ENCODE results near the gene ADCY10.

The ADCY10 gene, protein sequence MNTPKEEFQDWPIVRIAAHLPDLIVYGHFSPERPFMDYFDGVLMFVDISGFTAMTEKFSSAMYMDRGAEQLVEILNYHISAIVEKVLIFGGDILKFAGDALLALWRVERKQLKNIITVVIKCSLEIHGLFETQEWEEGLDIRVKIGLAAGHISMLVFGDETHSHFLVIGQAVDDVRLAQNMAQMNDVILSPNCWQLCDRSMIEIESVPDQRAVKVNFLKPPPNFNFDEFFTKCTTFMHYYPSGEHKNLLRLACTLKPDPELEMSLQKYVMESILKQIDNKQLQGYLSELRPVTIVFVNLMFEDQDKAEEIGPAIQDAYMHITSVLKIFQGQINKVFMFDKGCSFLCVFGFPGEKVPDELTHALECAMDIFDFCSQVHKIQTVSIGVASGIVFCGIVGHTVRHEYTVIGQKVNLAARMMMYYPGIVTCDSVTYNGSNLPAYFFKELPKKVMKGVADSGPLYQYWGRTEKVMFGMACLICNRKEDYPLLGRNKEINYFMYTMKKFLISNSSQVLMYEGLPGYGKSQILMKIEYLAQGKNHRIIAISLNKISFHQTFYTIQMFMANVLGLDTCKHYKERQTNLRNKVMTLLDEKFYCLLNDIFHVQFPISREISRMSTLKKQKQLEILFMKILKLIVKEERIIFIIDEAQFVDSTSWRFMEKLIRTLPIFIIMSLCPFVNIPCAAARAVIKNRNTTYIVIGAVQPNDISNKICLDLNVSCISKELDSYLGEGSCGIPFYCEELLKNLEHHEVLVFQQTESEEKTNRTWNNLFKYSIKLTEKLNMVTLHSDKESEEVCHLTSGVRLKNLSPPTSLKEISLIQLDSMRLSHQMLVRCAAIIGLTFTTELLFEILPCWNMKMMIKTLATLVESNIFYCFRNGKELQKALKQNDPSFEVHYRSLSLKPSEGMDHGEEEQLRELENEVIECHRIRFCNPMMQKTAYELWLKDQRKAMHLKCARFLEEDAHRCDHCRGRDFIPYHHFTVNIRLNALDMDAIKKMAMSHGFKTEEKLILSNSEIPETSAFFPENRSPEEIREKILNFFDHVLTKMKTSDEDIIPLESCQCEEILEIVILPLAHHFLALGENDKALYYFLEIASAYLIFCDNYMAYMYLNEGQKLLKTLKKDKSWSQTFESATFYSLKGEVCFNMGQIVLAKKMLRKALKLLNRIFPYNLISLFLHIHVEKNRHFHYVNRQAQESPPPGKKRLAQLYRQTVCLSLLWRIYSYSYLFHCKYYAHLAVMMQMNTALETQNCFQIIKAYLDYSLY (N-terminal part only)

DNA sequence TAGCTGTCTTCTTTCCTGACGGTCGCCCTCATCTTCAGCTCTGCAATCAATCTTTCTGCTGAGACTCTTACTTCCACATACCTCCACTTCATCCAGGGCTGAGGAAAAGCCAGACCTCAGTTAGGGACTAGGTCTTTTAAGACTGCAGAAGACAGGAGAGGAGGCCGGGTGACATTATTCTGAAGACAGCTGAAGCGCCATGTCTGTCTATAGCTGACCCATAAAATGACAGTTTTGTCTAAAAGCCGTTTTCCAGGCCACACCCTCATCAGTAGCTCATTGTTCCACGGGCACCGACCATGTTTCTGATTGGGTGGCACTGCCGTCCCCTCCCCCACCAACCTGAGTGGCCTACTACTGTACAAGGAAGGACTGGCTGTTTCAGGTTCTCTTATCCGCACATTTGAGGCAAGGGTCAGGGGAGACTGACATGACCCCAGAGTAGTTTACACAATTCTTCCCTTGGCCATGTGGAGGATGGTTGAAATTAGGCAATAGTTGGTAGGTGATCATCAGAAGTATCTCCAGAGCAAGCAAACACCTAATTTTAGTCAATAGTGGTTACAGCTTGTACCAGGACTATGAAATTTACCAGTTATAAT lies at the start of gene ADCY10:
Gene ADCY10 (minus strand): TSS at position 240 of the 602 bp plus-strand sequence. CDS start 8,994 bp downstream, outside the sequence.
- Mint-ChIP-seq H3K36me3 (peaks cover 6% of the 10 kb centered on the region), H3K9me3 (ENCODE audit: low read depth) (no peaks in the 10 kb centered on the region), H3K27ac (no peak within 1 kb of the TSS), H3K4me3 (no peak within 1 kb of the TSS), H3K4me1 (ENCODE audit: low read depth) (no peaks in the 10 kb centered on the region), H3K27me3 (no peaks in the 10 kb centered on the region)

DNA sequence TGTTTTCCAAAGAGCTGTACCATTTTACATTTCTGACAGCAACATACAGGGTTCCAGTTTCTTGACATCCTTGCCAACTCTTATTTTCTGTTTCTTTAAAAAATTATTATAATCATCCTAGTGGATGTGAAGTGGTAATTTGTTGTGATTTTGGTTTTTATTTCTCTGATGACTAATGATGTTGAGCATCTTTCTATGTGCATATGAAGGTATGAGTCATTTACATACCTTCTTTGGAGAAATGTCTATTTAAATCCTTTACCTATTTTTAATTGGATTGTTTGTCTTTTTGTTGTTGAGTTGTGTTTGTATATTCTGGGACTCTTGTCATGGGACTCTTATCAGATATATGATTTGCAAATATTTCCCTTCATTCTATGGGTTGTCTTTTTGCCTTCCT lies 43.8 kb upstream of the ADCY10 start:
- Mint-ChIP-seq H3K4me1 (ENCODE audit: low read depth) (peaks cover 33% of the 10 kb centered on the region), H3K36me3 (peaks cover 25% of the 10 kb centered on the region), H3K27ac (no peak overlapping the region), H3K9me3 (ENCODE audit: low read depth) (no peaks in the 10 kb centered on the region), H3K4me3 (no peak overlapping the region), H3K27me3 (no peaks in the 10 kb centered on the region)

DNA sequence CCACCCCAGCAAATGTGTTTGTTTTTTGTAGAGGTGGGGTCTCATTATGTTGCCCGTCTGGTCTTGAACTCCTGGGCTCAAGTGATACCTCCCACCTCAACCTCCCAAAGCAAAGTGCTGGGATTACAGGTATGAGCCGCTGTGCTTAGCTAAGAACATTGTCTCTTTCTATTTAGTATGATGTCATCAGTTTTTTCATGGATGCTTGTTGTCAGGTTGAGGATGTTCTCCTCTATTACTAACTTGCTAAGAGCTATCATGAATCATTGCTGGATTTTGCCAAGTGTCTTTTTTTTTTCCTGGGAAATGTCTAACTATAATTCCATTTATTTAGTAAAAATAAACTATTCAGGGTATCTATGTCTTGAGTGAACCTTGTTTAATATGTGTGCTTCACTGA lies 42.0 kb upstream of the ADCY10 start:
- Mint-ChIP-seq H3K9me3 (ENCODE audit: low read depth) (no peaks in the 10 kb centered on the region), H3K36me3 (peaks cover 25% of the 10 kb centered on the region), H3K27ac (no peak overlapping the region), H3K4me3 (no peak overlapping the region), H3K4me1 (ENCODE audit: low read depth) (peaks cover 30% of the 10 kb centered on the region), H3K27me3 (no peaks in the 10 kb centered on the region)

DNA sequence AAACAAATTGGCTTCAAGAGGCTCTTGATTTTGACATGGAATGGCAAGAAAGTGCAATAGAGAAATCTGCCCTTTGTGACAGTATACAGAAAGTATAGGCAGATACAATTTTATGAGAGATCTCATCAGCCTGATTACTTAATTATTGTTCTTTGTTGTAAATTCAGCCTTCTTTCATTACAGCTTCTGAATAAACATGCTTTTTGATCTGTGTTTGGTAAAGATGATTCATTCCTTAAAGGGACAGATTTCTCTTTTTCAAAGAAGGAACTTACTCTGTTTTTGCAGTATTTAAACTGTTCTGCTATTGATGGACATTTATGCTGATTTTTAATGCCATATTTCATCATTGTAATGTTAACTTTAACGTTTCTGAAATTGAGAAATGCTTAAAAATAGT lies 36.6 kb upstream of the ADCY10 start:
- H3K27ac Mint-ChIP-seq, result no peak overlapping the region

GRCh38 chr1:167949785-167950184 lies 35.9 kb upstream of the ADCY10 start:
- Mint-ChIP-seq H3K27me3 (no peaks in the 10 kb centered on the region), H3K4me3 (no peak overlapping the region), H3K27ac (no peak overlapping the region), H3K9me3 (ENCODE audit: low read depth) (no peaks in the 10 kb centered on the region), H3K36me3 (peaks cover 8% of the 10 kb centered on the region), H3K4me1 (ENCODE audit: low read depth) (peaks cover 39% of the 10 kb centered on the region)

More for the DNA sequence above, 36.6 kb upstream of the ADCY10 start:
- Mint-ChIP-seq H3K27me3 (no peaks in the 10 kb centered on the region), H3K4me3 (no peak overlapping the region), H3K9me3 (ENCODE audit: low read depth) (no peaks in the 10 kb centered on the region), H3K4me1 (ENCODE audit: low read depth) (peaks cover 45% of the 10 kb centered on the region), H3K36me3 (peaks cover 14% of the 10 kb centered on the region)

DNA sequence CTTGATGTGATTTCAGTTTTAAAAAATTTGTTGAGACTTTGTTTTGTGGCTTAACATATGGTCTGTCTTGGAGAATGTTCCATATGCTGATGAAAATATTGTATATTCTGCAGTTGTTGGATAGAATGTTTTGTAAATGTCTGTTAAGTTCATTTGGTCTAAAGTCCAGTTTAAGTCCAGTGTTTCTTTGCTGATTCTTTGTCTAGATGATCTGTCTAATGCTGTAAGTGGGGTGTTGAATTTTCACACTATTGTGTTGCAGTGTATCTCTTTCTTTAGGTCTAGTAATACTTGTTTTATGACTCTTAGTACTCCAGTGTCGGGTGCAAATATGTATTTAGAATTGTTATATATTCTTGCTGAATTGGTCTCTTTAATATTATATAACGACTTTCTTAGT lies 33.8 kb upstream of the ADCY10 start:
- no peak overlapping the region for H3K27ac Mint-ChIP-seq
- no peak overlapping the region for H3K4me3 Mint-ChIP-seq
- H3K9me3 Mint-ChIP-seq (ENCODE audit: low read depth), result no peaks in the 10 kb centered on the region
- H3K36me3 Mint-ChIP-seq, result peaks cover 6% of the 10 kb centered on the region
- no peaks in the 10 kb centered on the region for H3K27me3 Mint-ChIP-seq
- H3K4me1 Mint-ChIP-seq (ENCODE audit: low read depth), result peaks cover 46% of the 10 kb centered on the region

DNA sequence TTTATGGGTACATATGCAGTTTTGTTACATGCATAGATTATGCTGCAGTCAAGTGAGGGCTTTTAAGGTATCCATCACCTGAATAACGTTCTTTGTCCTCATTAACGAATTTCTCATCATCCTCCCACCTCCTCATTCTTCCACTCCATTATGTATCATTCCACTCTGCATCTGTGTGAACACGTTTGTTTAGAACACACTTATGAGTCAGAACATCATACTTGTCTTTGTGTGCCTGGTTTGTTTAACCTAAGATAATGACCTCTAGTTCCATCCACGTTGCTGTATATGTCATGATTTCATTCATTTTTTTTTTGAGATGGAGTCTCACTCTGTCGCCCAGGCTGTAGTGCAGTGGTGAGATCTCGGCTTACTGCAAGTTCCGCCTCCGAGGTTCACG lies 29.6 kb upstream of the ADCY10 start:
- Mint-ChIP-seq H3K27me3 (no peaks in the 10 kb centered on the region), H3K4me1 (ENCODE audit: low read depth) (peaks cover 38% of the 10 kb centered on the region), H3K36me3 (peaks cover 2% of the 10 kb centered on the region), H3K9me3 (ENCODE audit: low read depth) (no peaks in the 10 kb centered on the region), H3K4me3 (no peak overlapping the region), H3K27ac (no peak overlapping the region)

GRCh38 chr1:167940264-167940663 lies 26.3 kb upstream of the ADCY10 start:
- Mint-ChIP-seq H3K4me3 (no peak overlapping the region), H3K9me3 (ENCODE audit: low read depth) (no peaks in the 10 kb centered on the region), H3K27ac (no peak overlapping the region), H3K27me3 (no peaks in the 10 kb centered on the region), H3K36me3 (peaks cover 2% of the 10 kb centered on the region), H3K4me1 (ENCODE audit: low read depth) (peaks cover 24% of the 10 kb centered on the region)

DNA sequence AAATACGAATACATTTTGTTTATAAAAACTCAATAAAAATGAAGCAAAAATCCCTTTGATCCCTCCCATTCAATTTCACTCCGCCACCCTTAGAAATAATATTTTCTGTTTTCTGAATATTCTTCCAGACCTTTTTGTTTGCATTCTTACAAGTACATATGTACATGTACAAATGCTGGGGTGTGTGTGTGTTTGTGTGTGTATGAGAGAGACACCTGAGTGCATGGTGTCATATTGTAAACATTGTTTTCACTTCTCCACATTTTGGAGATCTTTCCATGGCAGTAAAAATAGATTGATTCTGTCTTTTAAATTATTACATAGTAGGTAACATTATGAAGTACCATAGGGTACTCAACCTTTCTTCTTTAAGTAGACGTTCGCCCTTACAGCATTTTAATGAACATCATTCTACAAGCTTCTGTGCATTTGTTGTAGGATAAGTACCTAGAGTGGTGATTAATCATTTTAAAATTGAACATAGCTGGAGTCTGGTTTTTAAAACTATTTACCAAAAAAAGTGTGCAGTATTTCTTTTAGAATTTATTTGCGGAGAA lies 24.2 kb upstream of the ADCY10 start:
- peaks cover 38% of the 10 kb centered on the region for H3K4me1 Mint-ChIP-seq (ENCODE audit: low read depth)

DNA sequence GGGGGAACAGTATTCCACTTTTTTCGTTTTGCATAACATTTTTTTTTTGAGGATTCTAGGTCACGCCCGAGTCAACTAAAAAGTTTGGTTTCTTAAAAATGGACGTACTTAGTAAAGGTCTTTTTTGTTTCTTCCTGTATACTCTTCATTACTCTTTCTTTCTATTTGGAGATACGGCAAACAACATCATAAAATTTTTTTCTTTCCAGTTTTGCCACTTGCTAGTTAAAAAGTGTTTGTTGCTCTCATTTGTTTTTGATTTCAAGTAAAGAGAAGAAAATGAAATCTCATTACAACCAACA lies 23.7 kb upstream of the ADCY10 start:
- no peaks in the 10 kb centered on the region for H3K27me3 Mint-ChIP-seq
- H3K27ac Mint-ChIP-seq, result peak overlapping the region; percentile 97
- H3K9me3 Mint-ChIP-seq (ENCODE audit: low read depth), result no peaks in the 10 kb centered on the region
- H3K4me1 Mint-ChIP-seq (ENCODE audit: low read depth), result peaks cover 40% of the 10 kb centered on the region
- H3K4me3 Mint-ChIP-seq, result peak overlapping the region; percentile 99
- no peaks in the 10 kb centered on the region for H3K36me3 Mint-ChIP-seq

More for the DNA sequence above, 24.2 kb upstream of the ADCY10 start:
- Mint-ChIP-seq H3K27me3 (no peaks in the 10 kb centered on the region), H3K36me3 (no peaks in the 10 kb centered on the region), H3K27ac (peak overlapping the region; percentile 97), H3K4me3 (peak overlapping the region; percentile 99), H3K9me3 (ENCODE audit: low read depth) (no peaks in the 10 kb centered on the region)

DNA sequence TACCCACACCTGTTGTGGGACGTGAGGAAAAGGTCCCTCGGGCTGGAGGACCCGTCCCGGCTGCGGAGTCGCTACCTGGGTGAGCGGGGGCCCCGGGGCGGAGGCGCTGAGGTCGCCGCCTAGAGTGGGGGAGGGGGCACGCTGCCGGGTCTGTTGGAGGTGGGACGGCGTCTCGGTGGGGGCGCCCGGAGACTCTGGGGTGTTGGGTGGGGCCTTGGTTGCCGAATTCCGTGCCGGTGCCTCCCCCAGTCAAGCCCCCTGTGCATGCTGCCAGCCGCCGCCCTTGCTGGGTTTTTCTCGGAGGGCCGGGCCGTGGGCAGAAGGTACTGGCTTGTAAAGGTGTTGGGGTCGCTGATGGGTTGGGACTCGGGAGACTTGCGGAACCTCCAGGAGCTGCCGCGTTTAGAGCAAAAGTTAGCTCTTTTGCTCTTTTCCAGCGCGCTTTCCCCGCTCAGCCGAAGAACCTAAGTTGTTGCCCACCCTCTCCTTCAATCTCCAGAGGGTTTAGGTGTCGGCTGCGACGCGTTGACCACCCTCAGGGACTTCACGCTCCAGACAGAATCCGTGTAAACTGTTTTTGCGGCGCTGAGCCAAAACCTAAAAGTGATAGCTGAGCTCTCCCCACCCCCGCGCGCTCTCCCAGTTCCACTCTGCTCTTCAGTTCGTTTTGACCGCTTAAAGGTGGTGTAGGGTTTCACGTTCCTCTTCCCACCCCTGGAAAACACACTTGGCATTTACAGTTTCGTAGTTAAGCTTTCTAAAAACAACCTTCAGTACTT lies 23.2 kb upstream of the ADCY10 start, which contains the start of gene MPC2:
Gene MPC2 (minus strand): TSS at position 143 of the 779 bp plus-strand sequence. CDS start 1,231 bp downstream, outside the sequence.
- Mint-ChIP-seq H3K36me3 (no peaks in the 10 kb centered on the region), H3K27ac (peak within 1 kb of the TSS; percentile 99), H3K4me3 (peak within 1 kb of the TSS; percentile 99)

DNA sequence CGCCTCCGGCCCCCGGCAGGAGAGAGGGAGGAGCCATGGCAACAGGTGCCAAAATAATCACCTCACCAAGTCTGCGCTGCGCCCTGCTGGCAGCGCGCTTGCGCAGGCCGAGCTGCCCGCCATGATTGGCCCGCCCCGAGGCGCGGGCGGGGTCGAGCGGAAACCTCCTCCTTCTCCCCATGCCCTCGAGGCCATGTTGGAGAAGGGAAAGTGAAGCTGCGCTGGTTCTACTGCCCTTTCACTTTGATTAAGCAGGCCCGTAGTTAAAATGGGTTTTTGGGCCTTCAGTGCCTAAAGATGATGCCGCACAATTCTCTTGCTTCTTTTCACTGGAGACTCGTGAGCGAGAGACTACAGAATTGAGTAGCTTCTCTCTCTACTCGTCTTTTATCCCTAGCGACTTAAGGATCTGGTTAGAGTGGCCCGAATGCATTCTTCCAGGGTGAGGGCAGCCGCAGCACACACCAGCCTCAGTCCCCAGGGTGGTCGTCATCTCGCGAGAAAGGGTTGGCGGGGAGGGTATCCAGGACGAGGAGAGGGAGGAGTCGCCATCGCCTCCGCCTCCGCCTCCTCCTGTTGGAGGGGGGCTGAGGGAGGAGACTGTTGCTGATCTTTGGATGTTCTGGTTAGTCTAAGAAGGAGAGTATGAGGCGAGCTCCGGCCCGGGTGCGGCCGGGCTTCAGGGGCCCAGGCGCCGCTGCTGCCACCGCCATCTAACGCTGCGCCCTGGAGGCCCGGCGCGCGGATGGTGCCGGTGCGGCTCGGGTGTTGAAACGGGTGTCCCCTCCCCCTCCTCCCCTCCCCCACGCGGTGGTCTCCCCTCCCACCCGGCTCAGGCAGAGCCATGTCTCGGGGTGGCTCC lies 22.4 kb upstream of the ADCY10 start, which contains the start of gene DCAF6:
Gene DCAF6 (plus strand): TSS at position 616 of the 862 bp plus-strand sequence. CDS start 229 bp downstream, at position 845.
- Mint-ChIP-seq H3K4me3 (peak within 1 kb of the TSS; percentile 99), H3K4me1 (ENCODE audit: low read depth) (peaks cover 41% of the 10 kb centered on the region), H3K36me3 (no peaks in the 10 kb centered on the region), H3K9me3 (ENCODE audit: low read depth) (no peaks in the 10 kb centered on the region), H3K27me3 (no peaks in the 10 kb centered on the region), H3K27ac (peak within 1 kb of the TSS; percentile 99)

More for the DNA sequence above, 23.2 kb upstream of the ADCY10 start, which contains the start of gene MPC2:
- no peaks in the 10 kb centered on the region for H3K9me3 Mint-ChIP-seq (ENCODE audit: low read depth)
- H3K4me1 Mint-ChIP-seq (ENCODE audit: low read depth), result peaks cover 42% of the 10 kb centered on the region
- H3K27me3 Mint-ChIP-seq, result no peaks in the 10 kb centered on the region
